HCT116 (cell line): ENCODE data around the gene ERC2. TPM values are rescaled to one million over a fixed set of nuclear protein-coding genes. Genes with fewer than 3 reads are reported as not detected.

Experiments
- ATAC-seq: fragments of 200-7000 bp; cut with Tn5 transposase; 2 replicates; pipeline ENCODE4 v1.9.1; 2020; ENCODE audit warnings: mild to moderate bottlenecking, moderate library complexity
- BruUV-seq: library from RNA; stranded (reverse); fragments of 400-500 nt; replicated peaks from 2 replicates; lab custom pipeline; 2021; lab: Mats Ljungman, UMichigan
- CTCF ChIA-PET: fragments of 300-600 bp; sonication (Branson Sonifier 250); formaldehyde crosslinking; loops from one replicate; lab custom pipeline; 2021; ENCODE audit warnings: antibody characterized with exemption; lab: Charles Lee
- POLR2A ChIA-PET: fragments of 300-600, 350-600 bp; sonication (Branson Sonifier 250); formaldehyde crosslinking; loops from one replicate; lab custom pipeline; 2021; ENCODE audit warnings: antibody characterized with exemption; lab: Charles Lee
- RAD21 ChIA-PET, 2 experiments: fragments of 300-600 bp; sonication (Branson Sonifier 250); formaldehyde crosslinking; loops; one replicate each; lab custom pipeline; 2023; ENCODE audit warnings: low total read pairs in 2 of 2; ENCODE audit not compliant: uncharacterized antibody in 2 of 2, unreplicated experiment in 2 of 2, low non-redundant PET in 1 of 2; lab: Charles Lee
- DNase-seq: peaks from one replicate; pipeline ENCODE4 v3.0.0-alpha.2; 2010; ENCODE audit warnings: low read depth, low spot score
- H2AFZ ChIP-seq: fragments of 200-600 bp; shearing (Covaris generic), sonication (generic); 2 replicates; pipeline ENCODE4 v1.6.1; 2017; ENCODE audit warnings: low read depth, mixed run types, mixed read lengths, antibody characterized with exemption, low read length; ENCODE audit not compliant: poor library complexity, severe bottlenecking
- H3K27ac ChIP-seq: 2 replicates; pipeline ENCODE4 v1.5.1; 2012; ENCODE audit warnings: low read depth, low read length
- H3K27me3 ChIP-seq: fragments of 200-600 bp; sonication (generic); 2 replicates; pipeline ENCODE4 v1.6.1; 2016; ENCODE audit warnings: mixed run types, low read length, mixed read lengths; ENCODE audit not compliant: insufficient read depth
- H3K36me3 ChIP-seq, 2 experiments: fragments of 200-500 bp in 1 of 2; fragments of 200-600 bp in 1 of 2; sonication (Bioruptor generic) in 1 of 2; sonication (generic) in 1 of 2; 2 replicates each; pipeline versions ENCODE4 v1.5.1 to v1.6.1; 2014 to 2016; ENCODE audit warnings: low read length in 2 of 2, inconsistent platforms in 1 of 2, mixed read lengths in 1 of 2, mixed run types in 1 of 2; ENCODE audit not compliant: insufficient read depth in 2 of 2, control insufficient read depth in 1 of 2
- H3K4me1 ChIP-seq, 2 experiments: fragments of 200-600 bp in 1 of 2; sonication (generic) in 1 of 2; 2 replicates each; pipeline versions ENCODE4 v1.5.1 to v1.6.1; 2012 to 2017; ENCODE audit warnings: low read length in 2 of 2, inconsistent platforms in 1 of 2, mild to moderate bottlenecking in 1 of 2, mixed read lengths in 1 of 2, mixed run types in 1 of 2, moderate library complexity in 1 of 2; ENCODE audit not compliant: insufficient read depth in 2 of 2, control insufficient read depth in 1 of 2
- H3K4me2 ChIP-seq: fragments of 200-600 bp; sonication (generic); 2 replicates; pipeline ENCODE4 v1.6.1; 2017; ENCODE audit warnings: mixed run types, low read length, mixed read lengths
- H3K4me3 ChIP-seq, 2 experiments: fragments of 200-600 bp in 1 of 2; sonication (generic) in 1 of 2; replicated peaks in 1 of 2; 2 replicates each; pipeline ENCODE4 v1.5.1; 2011 to 2016; ENCODE audit warnings: low read length in 2 of 2, control low read depth in 1 of 2, low read depth in 1 of 2, mild to moderate bottlenecking in 1 of 2, mixed read lengths in 1 of 2, mixed run types in 1 of 2
- H3K79me2 ChIP-seq: fragments of 200-600 bp; sonication (generic); 2 replicates; pipeline ENCODE4 v1.6.1; 2017; ENCODE audit warnings: mild to moderate bottlenecking, mixed run types, low read length, moderate library complexity, mixed read lengths; ENCODE audit not compliant: insufficient read depth
- H3K9ac ChIP-seq: fragments of 200-600 bp; sonication (generic); 2 replicates; pipeline ENCODE4 v1.6.1; 2016; ENCODE audit warnings: low read length, mixed read lengths
- H3K9me2 ChIP-seq: fragments of 200-600 bp; sonication (generic), shearing (Covaris generic); 2 replicates; pipeline ENCODE4 v1.6.1; 2017; ENCODE audit warnings: mixed run types, mild to moderate bottlenecking, moderate library complexity; ENCODE audit not compliant: insufficient read depth
- H3K9me3 ChIP-seq, 2 experiments: fragments of 200-500 bp in 1 of 2; fragments of 200-600 bp in 1 of 2; sonication (Bioruptor generic) in 1 of 2; sonication (generic) in 1 of 2; 2 replicates each; pipeline ENCODE4 v1.6.1; 2014 to 2017; ENCODE audit warnings: low read length in 2 of 2, mixed read lengths in 2 of 2, inconsistent platforms in 1 of 2, low read depth in 1 of 2, mild to moderate bottlenecking in 1 of 2, mixed run types in 1 of 2, moderate library complexity in 1 of 2; ENCODE audit not compliant: control insufficient read depth in 1 of 2, insufficient read depth in 1 of 2
- H4K20me1 ChIP-seq: fragments of 200-600 bp; sonication (generic), shearing (Covaris generic); 2 replicates; pipeline ENCODE4 v1.6.1; 2017; ENCODE audit warnings: mixed run types, mild to moderate bottlenecking, moderate library complexity; ENCODE audit not compliant: insufficient read depth
- CBX3 ChIP-seq: IDR thresholded peaks from 2 replicates; pipeline ENCODE4 v1.6.1; 2012; ENCODE audit warnings: low read depth
- EGR1 ChIP-seq: IDR thresholded peaks from 2 replicates; pipeline ENCODE4 v1.6.1; 2012; ENCODE audit warnings: low read depth
- ELF1 ChIP-seq: IDR thresholded peaks from 2 replicates; pipeline ENCODE4 v1.6.1; 2012; ENCODE audit warnings: low read depth, borderline replicate concordance
- EZH2 ChIP-seq: fragments of 200-600 bp; sonication (generic); IDR thresholded peaks from 2 replicates; pipeline ENCODE4 v1.6.1; 2017; ENCODE audit warnings: antibody characterized with exemption, mixed run types
- EZH2phosphoT487 ChIP-seq: fragments of 200-600 bp; IDR thresholded peaks from 2 replicates; pipeline ENCODE4 v1.6.1; 2018; ENCODE audit warnings: antibody characterized with exemption, borderline replicate concordance
- FOSL1 ChIP-seq: IDR thresholded peaks from 2 replicates; pipeline ENCODE4 v1.6.1; 2012; ENCODE audit warnings: low read depth
- JUND ChIP-seq: IDR thresholded peaks from 2 replicates; pipeline ENCODE4 v1.6.1; 2012
- POLR2A ChIP-seq: IDR thresholded peaks from 2 replicates; pipeline ENCODE4 v1.7.0; 2011; ENCODE audit warnings: borderline replicate concordance; ENCODE audit not compliant: insufficient read depth, insufficient read length; ENCODE audit errors: extremely low read depth
- POLR2AphosphoS5 ChIP-seq: IDR thresholded peaks from 2 replicates; pipeline ENCODE4 v1.6.1; 2011; ENCODE audit warnings: mild to moderate bottlenecking, low read depth, low read length, moderate library complexity
- RAD21 ChIP-seq: IDR thresholded peaks from 2 replicates; pipeline ENCODE4 v1.6.1; 2012; ENCODE audit warnings: low read depth, mild to moderate bottlenecking
- SIN3A ChIP-seq: IDR thresholded peaks from 2 replicates; pipeline ENCODE4 v1.6.1; 2012; ENCODE audit warnings: low read depth
- TCF7L2 ChIP-seq: IDR thresholded peaks from 2 replicates; pipeline ENCODE4 v1.7.0; 2011; ENCODE audit warnings: borderline replicate concordance, inconsistent platforms; ENCODE audit not compliant: insufficient read depth, insufficient read length; ENCODE audit errors: extremely low read depth
- YY1 ChIP-seq: IDR thresholded peaks from 2 replicates; pipeline ENCODE4 v1.6.1; 2011; ENCODE audit warnings: low read length, low read depth, moderate library complexity, mild to moderate bottlenecking; ENCODE audit not compliant: insufficient replicate concordance; ENCODE audit errors: extremely low read depth
- ZBTB33 ChIP-seq: IDR thresholded peaks from 2 replicates; pipeline ENCODE4 v1.6.1; 2011; ENCODE audit warnings: mild to moderate bottlenecking, low read length, moderate library complexity; ENCODE audit not compliant: insufficient replicate concordance; ENCODE audit errors: extremely low read depth
- ZFX ChIP-seq: fragments of 450-650 bp; IDR thresholded peaks from 2 replicates; pipeline ENCODE4 v1.6.1; 2017
- intact Hi-C: fragments of 100-400 bp; cut with micrococcal nuclease; formaldehyde crosslinking; loops from 2 replicates; pipeline ENCODE4 v1.10.0; 2022
- total RNA-seq: library from RNA; stranded (reverse); gene quantifications from one replicate; pipeline ENCODE4 v1.2.1, GENCODE V29; 2021; ENCODE audit not compliant: unreplicated experiment

Gene ERC2
- total RNA-seq, 1 experiment from 2014 or later, result not detected

- TF ChIP-seq ZBTB33, result no peak
- TF ChIP-seq FOSL1, result no peak
- no peak for TF ChIP-seq TCF7L2
- TF ChIP-seq POLR2AphosphoS5, result no peak
- TF ChIP-seq ZFX, result no peak
- no peak for TF ChIP-seq YY1
- no peak for TF ChIP-seq EGR1
- TF ChIP-seq POLR2A, result no peak
- no peak for TF ChIP-seq ELF1
- TF ChIP-seq EZH2phosphoT487, result no peak
- TF ChIP-seq RAD21, result no peak
- TF ChIP-seq JUND, result no peak
Measured at GRCh38 chr3:55688154-55688553, 780.1 kb downstream of the ERC2 start (continued).

DNA sequence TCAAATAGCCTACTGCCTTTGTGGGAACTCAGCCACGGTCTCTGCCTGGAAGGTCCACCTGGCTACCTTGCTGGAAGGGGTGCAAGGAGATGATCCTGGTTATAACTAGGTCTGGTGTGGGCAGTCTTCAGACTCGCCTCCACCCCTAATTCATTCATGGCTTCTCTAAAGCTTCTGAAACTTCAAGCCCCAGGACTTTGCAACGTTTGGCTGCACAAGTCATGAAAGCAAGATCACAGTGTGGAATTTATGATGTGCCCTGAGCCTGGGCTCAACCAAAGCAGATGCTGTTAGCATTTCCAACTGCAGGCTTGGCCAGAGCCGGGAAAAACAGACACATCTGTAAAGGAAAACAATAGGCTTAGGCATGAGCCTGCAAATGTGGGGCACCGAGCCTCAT is 780.7 kb downstream of the ERC2 start:
- Histone ChIP-seq H4K20me1 (no peaks in the 10 kb centered on the region), H3K4me1 (no peaks in the 10 kb centered on the region), H3K4me2 (no peak overlapping the region), H3K9me3 (peaks cover 0 to 11% of the 10 kb centered on the region in 2 experiments; a peak in 2 of 4 replicates), H2AFZ (no peak overlapping the region), H3K9ac (no peak overlapping the region), H3K79me2 (no peaks in the 10 kb centered on the region), H3K9me2 (no peaks in the 10 kb centered on the region), H3K27me3 (no peaks in the 10 kb centered on the region), H3K27ac (no peak overlapping the region), H3K36me3 (no peaks in the 10 kb centered on the region), H3K4me3 (no peak overlapping the region)
- intact Hi-C loops, result no loop called here
- TF ChIP-seq POLR2A, result no peak
- no peak for TF ChIP-seq SIN3A
- no peak for TF ChIP-seq CBX3
- no peak for TF ChIP-seq RAD21
- TF ChIP-seq EZH2, result no peak
- no peak for TF ChIP-seq ELF1
- TF ChIP-seq ZFX, result no peak
- TF ChIP-seq ZBTB33, result no peak
- ATAC-seq, result no peak
- ChIA-PET POLR2A (no interaction called here), RAD21 (no interaction called here), CTCF (no interaction called here)
- no TSS peak for BruUV-seq
- DNase-seq, result no peak
